SK-N-SH (cell line): ENCODE data around the gene KDM1A.

Experiments
- MXI1 ChIP-seq: IDR thresholded peaks from 2 replicates; pipeline ENCODE4 v1.6.1; 2012; ENCODE audit warnings: mild to moderate bottlenecking, low read depth, low read length, improper control_type of control experiment
- RXRA ChIP-seq: IDR thresholded peaks from 2 replicates; pipeline ENCODE4 v1.4.0; 2012; ENCODE audit warnings: low read depth, mild to moderate bottlenecking, borderline replicate concordance
- SMC3 ChIP-seq: IDR thresholded peaks from 2 replicates; pipeline ENCODE4 v1.6.1; 2012; ENCODE audit warnings: low read depth, low read length, improper control_type of control experiment
- TAF1 ChIP-seq: IDR thresholded peaks from 2 replicates; pipeline ENCODE4 v1.6.1; 2012; ENCODE audit warnings: low read depth, mild to moderate bottlenecking, low read length, moderate library complexity, borderline replicate concordance
- TF ChIP-seq, protein P1 (sequence below): fragments of 200-600 bp; sonication (generic); IDR thresholded peaks from 2 replicates; pipeline ENCODE4 v1.6.1; 2017; ENCODE audit warnings: antibody characterized with exemption, mild to moderate bottlenecking, moderate library complexity
- TF ChIP-seq, protein P2 (sequence below): IDR thresholded peaks from 2 replicates; pipeline ENCODE4 v1.6.1; 2012; ENCODE audit warnings: mild to moderate bottlenecking, low read depth, low read length, moderate library complexity

DNA sequence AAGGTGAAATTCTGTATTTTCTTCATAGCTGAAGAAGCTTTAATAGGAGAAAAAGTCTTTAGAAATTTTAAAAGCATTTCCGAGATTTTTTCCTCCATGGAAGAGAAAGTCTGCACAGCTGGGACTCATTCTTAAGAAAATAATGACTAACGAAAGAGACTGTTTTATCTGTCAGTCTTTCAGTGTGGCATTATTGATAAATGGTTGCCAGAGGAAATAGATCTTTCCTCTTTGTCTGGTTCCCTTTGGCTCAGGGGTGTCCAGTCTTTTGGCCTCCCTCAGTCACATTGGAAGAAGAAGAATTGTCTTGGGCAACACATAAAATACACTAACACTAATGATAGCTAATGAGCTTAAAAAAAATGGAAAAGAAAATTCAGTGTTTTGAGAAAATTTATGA, 49.9 kb downstream of the KDM1A start:
- TF ChIP-seq, protein P1, sequence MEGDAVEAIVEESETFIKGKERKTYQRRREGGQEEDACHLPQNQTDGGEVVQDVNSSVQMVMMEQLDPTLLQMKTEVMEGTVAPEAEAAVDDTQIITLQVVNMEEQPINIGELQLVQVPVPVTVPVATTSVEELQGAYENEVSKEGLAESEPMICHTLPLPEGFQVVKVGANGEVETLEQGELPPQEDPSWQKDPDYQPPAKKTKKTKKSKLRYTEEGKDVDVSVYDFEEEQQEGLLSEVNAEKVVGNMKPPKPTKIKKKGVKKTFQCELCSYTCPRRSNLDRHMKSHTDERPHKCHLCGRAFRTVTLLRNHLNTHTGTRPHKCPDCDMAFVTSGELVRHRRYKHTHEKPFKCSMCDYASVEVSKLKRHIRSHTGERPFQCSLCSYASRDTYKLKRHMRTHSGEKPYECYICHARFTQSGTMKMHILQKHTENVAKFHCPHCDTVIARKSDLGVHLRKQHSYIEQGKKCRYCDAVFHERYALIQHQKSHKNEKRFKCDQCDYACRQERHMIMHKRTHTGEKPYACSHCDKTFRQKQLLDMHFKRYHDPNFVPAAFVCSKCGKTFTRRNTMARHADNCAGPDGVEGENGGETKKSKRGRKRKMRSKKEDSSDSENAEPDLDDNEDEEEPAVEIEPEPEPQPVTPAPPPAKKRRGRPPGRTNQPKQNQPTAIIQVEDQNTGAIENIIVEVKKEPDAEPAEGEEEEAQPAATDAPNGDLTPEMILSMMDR = no peak
- no peak for TF ChIP-seq TAF1
- TF ChIP-seq SMC3 = no peak
- TF ChIP-seq RXRA = no peak
- TF ChIP-seq, protein P2, sequence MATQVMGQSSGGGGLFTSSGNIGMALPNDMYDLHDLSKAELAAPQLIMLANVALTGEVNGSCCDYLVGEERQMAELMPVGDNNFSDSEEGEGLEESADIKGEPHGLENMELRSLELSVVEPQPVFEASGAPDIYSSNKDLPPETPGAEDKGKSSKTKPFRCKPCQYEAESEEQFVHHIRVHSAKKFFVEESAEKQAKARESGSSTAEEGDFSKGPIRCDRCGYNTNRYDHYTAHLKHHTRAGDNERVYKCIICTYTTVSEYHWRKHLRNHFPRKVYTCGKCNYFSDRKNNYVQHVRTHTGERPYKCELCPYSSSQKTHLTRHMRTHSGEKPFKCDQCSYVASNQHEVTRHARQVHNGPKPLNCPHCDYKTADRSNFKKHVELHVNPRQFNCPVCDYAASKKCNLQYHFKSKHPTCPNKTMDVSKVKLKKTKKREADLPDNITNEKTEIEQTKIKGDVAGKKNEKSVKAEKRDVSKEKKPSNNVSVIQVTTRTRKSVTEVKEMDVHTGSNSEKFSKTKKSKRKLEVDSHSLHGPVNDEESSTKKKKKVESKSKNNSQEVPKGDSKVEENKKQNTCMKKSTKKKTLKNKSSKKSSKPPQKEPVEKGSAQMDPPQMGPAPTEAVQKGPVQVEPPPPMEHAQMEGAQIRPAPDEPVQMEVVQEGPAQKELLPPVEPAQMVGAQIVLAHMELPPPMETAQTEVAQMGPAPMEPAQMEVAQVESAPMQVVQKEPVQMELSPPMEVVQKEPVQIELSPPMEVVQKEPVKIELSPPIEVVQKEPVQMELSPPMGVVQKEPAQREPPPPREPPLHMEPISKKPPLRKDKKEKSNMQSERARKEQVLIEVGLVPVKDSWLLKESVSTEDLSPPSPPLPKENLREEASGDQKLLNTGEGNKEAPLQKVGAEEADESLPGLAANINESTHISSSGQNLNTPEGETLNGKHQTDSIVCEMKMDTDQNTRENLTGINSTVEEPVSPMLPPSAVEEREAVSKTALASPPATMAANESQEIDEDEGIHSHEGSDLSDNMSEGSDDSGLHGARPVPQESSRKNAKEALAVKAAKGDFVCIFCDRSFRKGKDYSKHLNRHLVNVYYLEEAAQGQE = no peak
- TF ChIP-seq MXI1 = no peak
